Spleen (tissue), 11 donors: ENCODE measurements around the gene RAB4A. TPM values are rescaled to one million over a fixed set of nuclear protein-coding genes. Genes with fewer than 3 reads are reported as not detected.

Experiments
- DNase-seq: peaks from one replicate; pipeline ENCODE4 v3.0.0-alpha.2; 2020
- H3K27ac ChIP-seq, 8 donors: fragments of 200-600 bp; sonication (generic) in 7 of 8; 1 replicate in 4 of 8; 2 replicates in 4 of 8; pipeline versions ENCODE4 v1.5.0 to v1.8.0; 2016 to 2021; ENCODE audit warnings: inconsistent platforms in 4 of 8, mild to moderate bottlenecking in 4 of 8, moderate library complexity in 1 of 8
- H3K27me3 ChIP-seq, 7 donors: fragments of 200-600 bp; sonication (generic) in 6 of 7; replicated peaks in 1 of 7; 1 replicate in 4 of 7; 2 replicates in 3 of 7; pipeline versions ENCODE4 v1.5.0 to v1.8.0; 2016 to 2021; ENCODE audit warnings: inconsistent platforms in 3 of 7, mild to moderate bottlenecking in 1 of 7
- H3K36me3 ChIP-seq, 6 donors: fragments of 200-600 bp; sonication (generic) in 5 of 6; 1 replicate in 4 of 6; 2 replicates in 2 of 6; pipeline versions ENCODE4 v1.5.0 to v1.8.0; 2016 to 2021; ENCODE audit warnings: inconsistent platforms in 2 of 6
- H3K4me1 ChIP-seq, 6 donors: fragments of 200-600 bp; sonication (generic) in 5 of 6; 1 replicate in 3 of 6; 2 replicates in 3 of 6; pipeline versions ENCODE4 v1.5.0 to v1.8.0; 2016 to 2021; ENCODE audit warnings: inconsistent platforms in 3 of 6
- H3K4me3 ChIP-seq, 8 donors: fragments of 200-600 bp; sonication (generic) in 7 of 8; 1 replicate in 4 of 8; 2 replicates in 4 of 8; pipeline versions ENCODE4 v1.5.0 to v1.8.0; 2016 to 2021; ENCODE audit warnings: inconsistent platforms in 4 of 8, mild to moderate bottlenecking in 4 of 8, moderate library complexity in 2 of 8
- H3K9me3 ChIP-seq, 8 donors: fragments of 200-600 bp; sonication (generic) in 7 of 8; 1 replicate in 4 of 8; 2 replicates in 4 of 8; pipeline versions ENCODE4 v1.5.0 to v1.8.0; 2016 to 2021; ENCODE audit warnings: inconsistent platforms in 4 of 8
- CTCF ChIP-seq, 11 experiments: fragments of 200-600 bp in 7 of 11; fragments of 450-650 bp in 4 of 11; sonication (generic) in 4 of 11; IDR thresholded peaks in 8 of 11; conservative IDR thresholded peaks in 3 of 11; 1 replicate in 7 of 11; 2 replicates in 4 of 11; pipeline versions ENCODE4 v1.4.0 to v1.8.0; 2016 to 2021; ENCODE audit warnings: antibody characterized with exemption in 11 of 11, inconsistent platforms in 4 of 11, mild to moderate bottlenecking in 1 of 11
- POLR2A ChIP-seq, 3 donors: fragments of 450-650 bp; IDR thresholded peaks; one replicate each; pipeline ENCODE4 v1.5.1; 2017; ENCODE audit warnings: antibody characterized with exemption in 3 of 3, mild to moderate bottlenecking in 1 of 3
- POLR2AphosphoS5 ChIP-seq, 3 donors: sonication (generic); formaldehyde crosslinking; IDR thresholded peaks; one replicate each; pipeline ENCODE4 v1.5.1; 2017; ENCODE audit warnings: antibody characterized with exemption in 3 of 3
- WGBS, 5 donors: extraction: QIAGEN DNeasy Blood & Tissue Kit in 3 of 5; methylation state at CpG; one replicate each; pipeline versions ENCODE4 v1.1.5 to v1.1.7; 2013 to 2018; 5-methylcytosine and 5-hydroxymethylcytosine counted together
- intact Hi-C: fragments of 100-400 bp; cut with DNase I; formaldehyde crosslinking; loops from one replicate; pipeline ENCODE4 v1.15.0; 2023; ENCODE audit warnings: low total_unique reads
- polyA plus RNA-seq, 3 donors: library from polyadenylated mRNA; stranded (reverse); fragments of 200-250 nt; gene quantifications; one replicate each; pipeline ENCODE4 v1.2.1, GENCODE V29; 2013
- total RNA-seq, 7 donors: library from RNA; depleted of rRNA in 3 of 7; stranded (reverse); fragments of >200 nt in 3 of 7; fragmentation: NEBNext Ultra II Directional in 4 of 7; extraction: Animal tissue kit (Norgen Biotek cat#: 25700) in 4 of 7; gene quantifications; one replicate each; pipeline versions ENCODE4 v1.1.0 to v1.2.1, GENCODE V29; 2016 to 2021
- donor health status: healthy with polysubstance abuse.
- donor health status: DM: no; HTN: no; CAD: no; lungs with moderate emphysema.
- donor health status: DM: no; HTN: no; CAD: no.
- donor health status: Bipolar disorder and iron deficiency.
- donor health status: healthy.
- donor health status: DM: no; HTN: no; CAD: no.
- donor health status: DM: yes; HTN: yes; CAD: no.

Gene RAB4A
- total and polyA plus RNA-seq, 10 donors, result 19.7 to 49.8 (median 27.0) TPM

- H3K36me3 ChIP-seq, result no peaks in the 10 kb centered on the region
- no peak overlapping the region for H3K27ac ChIP-seq
- WGBS, 5 donors, result 89 to 96% (median 94%) methylated on average over 2 of the region's 2 CpGs
- no peak overlapping the region for H3K4me3 ChIP-seq
- peaks cover 0 to 23% (median under 1%) of the 10 kb centered on the region in 6 donors for H3K4me1 ChIP-seq
- no peak for TF ChIP-seq POLR2AphosphoS5 (IDR thresholded peaks at IDR 0.05)
- intact Hi-C loops, result no loop called here
- no peak for DNase-seq
- peaks cover 0 to 23% (median 19%) of the 10 kb centered on the region in 8 donors for H3K9me3 ChIP-seq
- H3K27me3 ChIP-seq, result no peaks in the 10 kb centered on the region
Measured at GRCh38 chr1:229247871-229248270, 23.0 kb upstream of the RAB4A start.

DNA sequence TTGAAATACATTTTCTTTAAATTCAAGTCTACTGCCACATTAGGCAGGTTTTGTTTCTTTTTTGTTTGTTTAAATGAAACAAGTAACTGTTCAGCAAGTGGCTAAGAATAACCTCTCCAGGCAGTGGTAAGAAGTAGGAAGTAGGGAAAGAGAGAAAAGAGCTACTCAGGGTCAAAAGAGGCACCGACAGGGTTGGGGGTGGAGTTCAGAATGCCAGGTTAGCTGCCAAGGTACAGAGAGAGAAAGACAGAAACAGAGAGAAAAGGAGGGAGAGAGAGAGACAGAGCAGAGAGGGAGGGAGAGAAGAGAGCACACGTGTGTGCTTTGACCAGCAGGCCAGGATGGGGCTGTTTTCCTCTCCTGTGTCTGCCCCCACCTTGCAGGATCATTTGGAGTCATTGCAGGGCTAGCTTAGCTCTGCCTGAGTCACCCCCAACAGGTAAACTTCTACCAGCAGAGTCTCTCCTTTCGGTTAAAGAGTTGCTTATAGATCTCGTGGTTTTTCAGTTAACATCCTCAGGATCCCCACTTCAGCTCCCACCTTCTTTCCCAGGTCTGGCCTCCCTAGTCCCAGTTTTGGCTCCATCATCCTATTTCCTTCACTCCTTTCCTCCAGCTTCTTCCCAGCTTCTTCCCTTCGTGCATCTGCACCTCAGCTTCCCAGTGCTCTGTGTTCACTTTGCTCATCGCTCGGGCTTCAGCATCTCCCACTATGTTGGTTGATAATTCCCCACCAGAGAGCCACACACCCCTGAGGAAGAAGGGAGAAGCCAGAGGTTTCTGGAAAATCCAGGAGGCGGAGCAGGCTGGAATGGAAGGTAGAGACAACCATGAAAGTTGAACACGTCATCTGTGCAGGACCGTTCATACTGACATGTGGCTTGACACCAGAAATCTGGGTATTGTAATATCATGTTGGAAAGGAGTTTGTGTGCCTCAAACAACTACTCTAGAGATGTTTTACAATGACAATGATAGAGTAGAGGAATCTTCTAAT, 21.8 kb upstream of the RAB4A start:
- Histone ChIP-seq H3K36me3 (no peaks in the 10 kb centered on the region), H3K9me3 (peaks cover 0 to 10% (median 7%) of the 10 kb centered on the region in 8 donors), H3K4me3 (no peak overlapping the region), H3K27ac (no peak overlapping the region), H3K27me3 (no peaks in the 10 kb centered on the region), H3K4me1 (peaks cover 0 to 36% (median 12%) of the 10 kb centered on the region in 6 donors)
- WGBS, 5 donors, result 54 to 68% (median 64%) methylated on average over 10 of the region's 10 CpGs
- intact Hi-C loops, result no loop called here
- DNase-seq, result no peak
- TF ChIP-seq POLR2AphosphoS5 (IDR thresholded peaks at IDR 0.05) (no peak), POLR2A (IDR thresholded peaks at IDR 0.05) (no peak), CTCF (IDR thresholded peaks at IDR 0.05 in 8 of 11, conservative IDR thresholded peaks at IDR 0.05 in 3 of 11) (no peak)

GRCh38 chr1:229249854-229250644, 20.9 kb upstream of the RAB4A start:
- no peak for DNase-seq
- no peaks in the 10 kb centered on the region for H3K27me3 ChIP-seq
- H3K4me1 ChIP-seq, result peaks cover 0 to 45% (median 16%) of the 10 kb centered on the region in 6 donors
- no peaks in the 10 kb centered on the region for H3K36me3 ChIP-seq
- WGBS, 5 donors, result 64 to 76% (median 71%) methylated on average over 6 of the region's 6 CpGs
- H3K4me3 ChIP-seq, result no peak overlapping the region
- H3K9me3 ChIP-seq, result peaks cover 0 to under 1% (median 0%) of the 10 kb centered on the region in 8 donors
- H3K27ac ChIP-seq, result no peak overlapping the region
- TF ChIP-seq CTCF (IDR thresholded peaks at IDR 0.05 in 8 of 11, conservative IDR thresholded peaks at IDR 0.05 in 3 of 11), result no peak
- no peak for TF ChIP-seq POLR2AphosphoS5 (IDR thresholded peaks at IDR 0.05)
- intact Hi-C loops, result loop anchor here (10.0 kb wide), 1 partner anchor 575 kb away; no protein-coding TSS in a partner anchor

DNA sequence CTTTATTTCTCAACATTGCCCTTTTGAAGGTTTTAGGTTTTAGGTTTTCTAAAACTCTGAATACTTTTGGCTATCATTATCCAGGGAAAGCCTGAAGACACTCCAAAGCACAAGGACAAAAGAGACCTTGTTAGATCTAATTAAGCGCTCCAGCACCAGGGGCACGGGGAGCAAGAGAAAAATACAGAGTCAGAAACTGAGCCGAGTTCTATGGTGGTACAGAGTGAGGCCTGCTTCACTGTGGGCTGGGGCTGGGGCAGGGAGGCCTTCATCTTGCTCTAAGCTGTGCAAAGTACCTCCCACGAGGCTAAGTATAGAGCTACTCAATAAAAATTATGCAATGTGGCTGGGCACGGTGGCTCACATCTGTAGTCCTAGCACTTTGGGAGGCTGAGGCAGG, 19.7 kb upstream of the RAB4A start:
- H3K9me3 ChIP-seq, result no peaks in the 10 kb centered on the region
- TF ChIP-seq POLR2AphosphoS5 (IDR thresholded peaks at IDR 0.05) (no peak), CTCF (IDR thresholded peaks at IDR 0.05 in 8 of 11, conservative IDR thresholded peaks at IDR 0.05 in 3 of 11) (no peak), POLR2A (IDR thresholded peaks at IDR 0.05) (no peak)
- no peaks in the 10 kb centered on the region for H3K36me3 ChIP-seq
- peaks cover 0 to 45% (median 16%) of the 10 kb centered on the region in 6 donors for H3K4me1 ChIP-seq
- no peak overlapping the region for H3K27ac ChIP-seq
- intact Hi-C loops, result loop anchor here (10.0 kb wide), 1 partner anchor 576 kb away; no protein-coding TSS in a partner anchor
- no peaks in the 10 kb centered on the region for H3K27me3 ChIP-seq
- WGBS, 5 donors, result 72 to 87% (median 84%) methylated on average over 5 of the region's 5 CpGs
- no peak overlapping the region for H3K4me3 ChIP-seq
- DNase-seq, result no peak
